GM12873 (cell line): ENCODE measurements around the gene COL2A1.
A peak's percentile ranks its signal among the peaks of the same experiment; 100 is the strongest.

ENCODE experiments used
- CTCF ChIP-seq: IDR thresholded peaks from 2 replicates; pipeline ENCODE4 v1.5.1; 2012; ENCODE audit warnings: low read depth, mild to moderate bottlenecking, moderate library complexity, low read length, control low read depth; ENCODE audit not compliant: insufficient read depth; ENCODE audit errors: missing control alignments

The COL2A1 gene

GRCh38 chr12:47969845-47970244 is 34.4 kb downstream of the COL2A1 start:
- no peak for TF ChIP-seq CTCF

- TF ChIP-seq CTCF = no peak
Observed at GRCh38 chr12:47967461-47968321, 36.6 kb downstream of the COL2A1 start.

DNA sequence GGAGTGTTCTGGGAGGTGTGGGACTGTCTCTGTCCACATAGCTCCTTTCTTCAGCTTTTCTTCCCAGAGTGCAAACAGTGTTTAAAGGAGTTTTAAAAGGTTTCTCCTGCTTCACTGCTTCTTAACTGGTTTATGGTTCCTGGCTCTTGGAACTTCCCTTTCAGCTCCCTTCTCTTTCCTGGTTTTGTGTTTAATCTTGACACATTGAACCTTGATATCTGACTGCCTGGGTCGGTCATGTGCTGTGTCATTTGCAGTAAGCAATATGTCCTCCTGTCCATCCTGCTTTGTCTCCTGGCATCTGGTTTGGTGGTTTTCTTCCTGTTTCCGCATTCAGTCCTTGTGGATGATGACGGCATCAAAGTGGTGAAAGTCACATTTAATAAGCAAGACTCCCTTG is 38.7 kb downstream of the COL2A1 start:
- TF ChIP-seq CTCF = no peak

GRCh38 chr12:47964106-47964728 is 40.1 kb downstream of the COL2A1 start:
- TF ChIP-seq CTCF = peak; percentile 14

DNA sequence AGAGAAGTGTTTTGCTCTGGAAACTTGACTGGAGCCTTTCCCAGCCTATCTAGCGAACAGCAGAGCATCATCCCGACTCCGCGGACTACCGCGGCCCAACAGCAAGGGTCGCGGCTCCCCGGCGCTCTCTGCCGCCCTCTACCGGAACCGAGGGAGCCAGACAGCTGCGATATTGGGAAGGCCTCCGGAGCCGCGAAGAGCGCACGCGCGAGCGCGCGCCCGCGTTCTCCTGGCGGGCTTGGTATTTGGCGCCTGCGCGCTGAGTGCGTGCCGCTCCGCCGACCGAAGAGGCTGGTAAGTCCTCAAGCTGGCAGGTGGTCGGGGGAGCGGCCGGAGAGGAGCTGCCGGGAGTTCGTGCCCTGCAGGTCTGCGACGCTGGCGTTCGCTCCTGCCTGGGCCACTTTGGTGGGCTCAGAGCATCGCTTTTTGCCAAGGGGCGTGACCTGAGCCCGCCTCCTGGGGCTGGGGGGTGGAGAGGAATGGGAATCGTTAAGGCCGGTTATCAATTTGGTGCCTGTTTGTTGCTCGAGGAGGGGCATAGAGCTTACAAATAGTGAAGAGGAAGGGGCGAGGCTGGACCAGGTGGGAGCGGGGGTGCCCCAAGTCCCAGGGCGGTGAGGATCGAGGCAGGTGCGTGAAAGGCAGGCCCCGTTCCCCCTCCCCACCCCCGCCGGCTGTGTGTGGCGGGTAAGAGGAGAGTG is 40.8 kb downstream of the COL2A1 start, which contains the start of gene TMEM106C:
TMEM106C (plus strand) TSS at position 257 of the 701 bp plus-strand sequence. CDS start 641 bp downstream, outside the sequence.
- TF ChIP-seq CTCF = peak; percentile 98

DNA sequence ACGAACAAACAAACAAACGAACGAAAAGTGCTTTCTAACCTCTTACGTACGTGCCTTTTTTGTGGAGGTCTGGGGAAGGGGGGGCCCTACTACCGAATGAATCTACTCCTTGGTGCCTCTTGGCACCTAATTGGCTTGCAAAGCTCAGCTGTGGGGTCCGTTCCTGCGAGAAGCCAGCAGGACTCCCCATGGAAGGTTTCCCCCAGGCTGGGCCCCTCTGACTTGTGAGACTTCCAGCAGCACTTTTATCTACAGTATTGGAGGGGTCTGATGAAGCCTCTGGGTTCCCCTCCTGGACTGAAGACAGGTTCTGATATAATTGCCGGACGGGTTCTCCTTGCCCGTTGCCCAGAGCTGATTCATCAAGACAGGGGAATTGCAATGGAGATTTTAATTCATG is 42.1 kb downstream of the COL2A1 start:
- no peak for TF ChIP-seq CTCF

- TF ChIP-seq CTCF = no peak
Observed at GRCh38 chr12:47955059-47955458, 49.2 kb downstream of the COL2A1 start.
